Heart right ventricle (tissue), 16 donors: Measurements from ENCODE around the gene LMNTD1. TPM values are rescaled to one million over a fixed set of nuclear protein-coding genes. Genes with fewer than 3 reads are reported as not detected.

ENCODE experiments used
- ATAC-seq, 8 donors: fragments of 200-7000 bp; cut with Tn5 transposase; one replicate each; pipeline ENCODE4 v1.9.1; 2020; ENCODE audit warnings: mild to moderate bottlenecking in 8 of 8, moderate library complexity in 8 of 8, moderate number of reproducible peaks in 1 of 8
- DNase-seq, 2 donors: peaks; one replicate each; pipeline ENCODE4 v3.0.0-alpha.2; 2020
- H3K27ac ChIP-seq, 10 donors: fragments of 200-600 bp; sonication (generic) in 2 of 10; one replicate each; pipeline versions ENCODE4 v1.5.0 to v1.8.0; 2020 to 2022; ENCODE audit warnings: mild to moderate bottlenecking in 3 of 10
- H3K27me3 ChIP-seq, 7 donors: fragments of 200-600 bp; one replicate each; pipeline ENCODE4 v1.8.0; 2021 to 2022; ENCODE audit warnings: mild to moderate bottlenecking in 2 of 7
- H3K36me3 ChIP-seq, 9 donors: fragments of 200-600 bp; sonication (generic) in 1 of 9; one replicate each; pipeline versions ENCODE4 v1.5.0 to v1.8.0; 2020 to 2022; ENCODE audit warnings: mild to moderate bottlenecking in 2 of 9
- H3K4me1 ChIP-seq, 9 donors: fragments of 200-600 bp; sonication (generic) in 1 of 9; one replicate each; pipeline versions ENCODE4 v1.5.0 to v1.8.0; 2020 to 2022; ENCODE audit warnings: mild to moderate bottlenecking in 4 of 9
- H3K4me3 ChIP-seq, 10 donors: fragments of 200-600 bp; sonication (generic) in 2 of 10; one replicate each; pipeline versions ENCODE4 v1.5.0 to v1.8.0; 2020 to 2022; ENCODE audit warnings: mild to moderate bottlenecking in 7 of 10, moderate library complexity in 2 of 10
- H3K9me3 ChIP-seq, 11 donors: fragments of 200-600 bp in 10 of 11; sonication (generic) in 2 of 11; one replicate each; pipeline versions ENCODE4 v1.5.0 to v1.8.0; 2013 to 2022; ENCODE audit warnings: mild to moderate bottlenecking in 2 of 11, control low read depth in 1 of 11, moderate library complexity in 1 of 11
- CTCF ChIP-seq, 9 donors: fragments of 200-600 bp; sonication (generic) in 2 of 9; IDR thresholded peaks; one replicate each; pipeline versions ENCODE4 v1.5.0 to v1.8.0; 2021 to 2022; ENCODE audit warnings: antibody characterized with exemption in 9 of 9, mild to moderate bottlenecking in 5 of 9, moderate library complexity in 1 of 9
- WGBS, 2 donors: extraction: QIAGEN DNeasy Blood & Tissue Kit; methylation state at CpG; one replicate each; pipeline ENCODE4 v1.1.7; 2013; ENCODE audit warnings: inconsistent platforms in 1 of 2; 5-methylcytosine and 5-hydroxymethylcytosine counted together
- intact Hi-C, 10 donors: fragments of 100-400 bp; cut with DNase I; formaldehyde crosslinking; loops; one replicate each; pipeline versions ENCODE4 v1.11.1 to v1.14.2; 2022
- polyA plus RNA-seq, 2 donors: library from polyadenylated mRNA; stranded (reverse); fragments of 200-250 nt; gene quantifications; one replicate each; pipeline ENCODE4 v1.2.3, GENCODE V29; 2013
- total RNA-seq, 10 donors: library from RNA; stranded (reverse); fragmentation: NEBNext Ultra II Directional in 3 of 10; extraction: Animal tissue kit (Norgen Biotek cat#: 25700) in 3 of 10; gene quantifications; one replicate each; pipeline versions ENCODE4 v1.2.1 to v1.2.4, GENCODE V29; 2021 to 2023
- donor health status: Arrhythmogenic right ventricular cardiomyopathy.
- donor health status: ischemic (EF 13 %, LVEDD 7.1; RV severe dilation, severe dysfunction).
- donor health status: healthy with polysubstance abuse.
- donor health status: DM: no; HTN: yes; CAD: no.
- donor health status: DM: no; HTN: no; CAD: no.
- donor health status: ischemic (EF 25% LVEDD 6.9; RV normal size, moderate dysfunction).
- donor health status: ischemic (EF 25% LVEDD 5.7; RV mildly dilated, moderate dysfunction).
- donor health status: healthy.
- donor health status: DM: yes; HTN: yes; CAD: no.
- donor health status: Ischemic cardiomyopathy.
- donor health status: ischemic (EF 35%, LVEDD 5.7; RV mildly dilated, moderate dysfunction).
- donor health status: nonischemic (EF 11% LVEDD 7.7; RV severe dilation, severe dysfunction).
- donor health status: DM: yes; HTN: yes; CAD: no.
- donor health status: PGD.
- donor health status: ischemic (EF 29% LVEDD 5.4; RV normal size, mild dysfunction).
- donor health status: nonischemic (EF 23%, LVEDD 6.1; RV moderate dilation, normal function).

The LMNTD1 gene
- total and polyA plus RNA-seq, 12 donors: not detected

DNA sequence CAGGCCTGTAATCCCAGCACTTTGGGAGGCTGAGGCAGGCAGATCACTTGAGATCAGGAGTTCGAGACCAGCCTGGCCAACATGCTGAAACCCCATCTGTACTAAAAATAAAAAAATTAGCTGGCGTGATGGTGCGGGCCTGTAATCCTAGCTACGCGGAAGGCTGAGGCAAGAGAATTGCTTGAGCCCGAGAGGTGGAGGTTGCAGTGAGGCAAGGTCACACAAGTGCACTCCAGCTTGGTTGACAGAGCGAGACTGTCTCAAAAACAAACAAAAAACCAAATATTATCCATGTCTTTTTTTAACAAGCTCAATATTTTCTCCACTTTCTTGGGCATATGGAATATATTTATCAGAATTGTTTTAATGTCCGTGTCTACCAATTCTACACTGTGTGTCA, 89.6 kb downstream of the LMNTD1 start:
- H3K4me3 ChIP-seq: no peak overlapping the region
- 93 to 94% methylated on average over 8 of the region's 8 CpGs for WGBS, 2 donors
- intact Hi-C loops: no loop called here
- no peaks in the 10 kb centered on the region for H3K27me3 ChIP-seq
- peaks cover 0 to 3% (median 0%) of the 10 kb centered on the region in 9 donors for H3K4me1 ChIP-seq
- no peak for TF ChIP-seq CTCF (IDR thresholded peaks at IDR 0.05)
- no peak overlapping the region for H3K27ac ChIP-seq
- H3K9me3 ChIP-seq: peaks cover 0 to 8% (median 0%) of the 10 kb centered on the region in 11 donors
- no peaks in the 10 kb centered on the region for H3K36me3 ChIP-seq
- DNase-seq: no peak
- no peak for ATAC-seq

DNA sequence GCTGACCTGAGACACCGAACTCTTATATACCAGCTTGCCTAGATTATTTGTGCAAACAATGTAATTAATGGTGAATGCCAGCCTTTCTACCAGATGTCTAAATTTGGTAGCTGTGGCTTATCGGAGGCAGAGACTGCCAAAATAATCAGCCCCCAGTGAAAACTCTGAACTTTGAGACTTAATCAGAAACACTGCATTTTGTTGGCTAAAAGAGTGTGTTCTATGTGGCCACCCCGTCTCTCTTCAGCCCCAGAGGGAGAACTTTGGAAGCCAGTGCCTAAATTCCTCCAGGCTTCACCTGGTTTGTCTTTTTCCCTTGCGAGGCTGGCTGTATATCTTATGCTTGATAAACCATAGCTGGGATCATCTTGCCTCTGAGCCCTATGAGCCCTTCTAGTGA, 90.1 kb downstream of the LMNTD1 start:
- Histone ChIP-seq H3K27ac (no peak overlapping the region), H3K36me3 (no peaks in the 10 kb centered on the region), H3K9me3 (peaks cover 0 to 8% (median 0%) of the 10 kb centered on the region in 11 donors), H3K27me3 (no peaks in the 10 kb centered on the region), H3K4me1 (peaks cover 0 to 8% (median 0%) of the 10 kb centered on the region in 9 donors), H3K4me3 (no peak overlapping the region)
- intact Hi-C loops: no loop called here
- ATAC-seq (no peak), DNase-seq (no peak)
- 76 to 85% methylated on average over 4 of the region's 4 CpGs for whole genome bisulfite sequencing, 2 donors
- TF ChIP-seq CTCF (IDR thresholded peaks at IDR 0.05): no peak

DNA sequence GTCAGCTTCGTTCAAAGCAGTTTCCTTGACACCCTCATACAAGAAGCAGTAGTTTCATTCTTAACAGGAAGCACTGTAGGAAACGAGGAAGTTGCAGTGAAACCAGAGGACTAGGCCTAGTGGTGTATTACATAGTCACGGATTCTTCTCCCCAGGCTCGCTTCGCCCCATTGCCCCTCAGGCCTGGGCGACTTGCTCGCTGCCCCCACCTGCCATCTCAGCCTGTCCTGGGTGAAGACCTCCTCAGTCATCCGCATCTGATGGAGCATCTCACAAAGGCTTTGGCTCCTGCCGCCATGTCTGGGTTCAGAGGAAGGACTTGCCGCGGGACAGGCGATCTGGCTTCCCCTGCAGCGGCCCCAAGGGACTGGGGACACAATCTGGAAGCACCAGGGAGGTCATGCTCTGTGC, 93.5 kb downstream of the LMNTD1 start:
- H3K27ac ChIP-seq: no peak overlapping the region
- H3K4me1 ChIP-seq: peaks cover 0 to 13% (median 0%) of the 10 kb centered on the region in 9 donors
- intact Hi-C loops: no loop called here
- WGBS, 2 donors: 69 to 75% methylated on average over 13 of the region's 13 CpGs
- no peaks in the 10 kb centered on the region for H3K27me3 ChIP-seq
- DNase-seq (peak; percentile 6 to 36), ATAC-seq (peak in 2 of 8 donors; percentile 20 to 22)
- no peak overlapping the region for H3K4me3 ChIP-seq
- no peaks in the 10 kb centered on the region for H3K36me3 ChIP-seq
- peaks cover 0 to 10% (median 0%) of the 10 kb centered on the region in 11 donors for H3K9me3 ChIP-seq
- no peak for TF ChIP-seq CTCF (IDR thresholded peaks at IDR 0.05)

DNA sequence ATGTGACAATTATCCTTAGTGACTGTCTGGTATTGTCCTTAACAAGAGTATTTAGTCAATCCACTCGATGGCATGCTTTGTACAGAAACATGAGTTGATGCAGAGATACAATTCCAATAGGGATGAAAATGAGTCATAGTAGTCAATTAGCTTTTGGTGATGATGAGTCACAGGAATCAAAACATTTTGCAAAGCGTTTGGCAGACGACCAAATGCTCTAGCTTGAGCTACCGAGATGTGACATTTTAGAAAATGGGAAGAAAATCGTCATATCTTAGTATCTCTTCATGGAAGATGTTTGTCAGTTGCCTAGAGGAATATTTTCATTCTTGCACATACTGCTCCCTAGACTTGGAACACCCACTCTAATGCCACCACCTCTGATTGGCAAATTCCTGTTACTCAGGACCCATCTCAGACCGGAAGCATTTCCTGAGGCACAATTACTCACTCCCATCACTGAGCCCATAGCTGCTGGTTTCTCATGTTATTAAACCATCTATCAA, 95.0 kb downstream of the LMNTD1 start:
- Histone ChIP-seq H3K27ac (no peak overlapping the region), H3K9me3 (peaks cover 0 to 10% (median 0%) of the 10 kb centered on the region in 11 donors), H3K4me1 (peaks cover 0 to 13% (median 0%) of the 10 kb centered on the region in 9 donors), H3K4me3 (no peak overlapping the region), H3K27me3 (no peaks in the 10 kb centered on the region), H3K36me3 (no peaks in the 10 kb centered on the region)
- TF ChIP-seq CTCF (IDR thresholded peaks at IDR 0.05): no peak
- WGBS, 2 donors: 43 to 53% methylated on average over 6 of the region's 6 CpGs
- ATAC-seq (peak in 1 of 8 donors; percentile 48), DNase-seq (no peak)
- intact Hi-C loops: no loop called here
